HS-27A (cell line): ENCODE measurements around the gene CLEC4M.
"Not testable (repeated sequence)": the region's sequence is repeated elsewhere in the genome, so short reads cannot be mapped to it uniquely, and the experiment has no call there.

ENCODE experiments used
- DNase-seq: peaks from one replicate; pipeline ENCODE4 v3.0.0-alpha.2; 2012; ENCODE audit warnings: low read depth, missing footprints

Gene CLEC4M

DNA sequence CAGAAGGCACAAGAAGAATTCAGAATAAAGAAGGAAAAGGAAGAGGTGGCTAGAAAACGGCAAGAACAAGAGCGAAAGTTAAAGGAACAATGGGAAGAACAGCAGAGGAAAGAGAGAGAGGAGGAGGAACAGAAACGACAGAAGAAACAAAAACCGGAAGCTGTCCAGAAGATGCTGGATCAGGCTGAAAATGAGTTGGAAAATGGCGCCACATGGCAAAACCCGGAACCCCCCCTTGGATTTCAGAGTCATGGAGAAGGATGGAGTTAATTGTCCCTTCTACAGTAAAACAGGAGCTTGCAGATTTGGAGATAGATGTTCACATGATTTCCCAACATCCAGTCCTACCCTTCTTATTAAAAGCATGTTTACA lies 22.4 kb upstream of the CLEC4M start:
- DNase-seq: no peak

DNA sequence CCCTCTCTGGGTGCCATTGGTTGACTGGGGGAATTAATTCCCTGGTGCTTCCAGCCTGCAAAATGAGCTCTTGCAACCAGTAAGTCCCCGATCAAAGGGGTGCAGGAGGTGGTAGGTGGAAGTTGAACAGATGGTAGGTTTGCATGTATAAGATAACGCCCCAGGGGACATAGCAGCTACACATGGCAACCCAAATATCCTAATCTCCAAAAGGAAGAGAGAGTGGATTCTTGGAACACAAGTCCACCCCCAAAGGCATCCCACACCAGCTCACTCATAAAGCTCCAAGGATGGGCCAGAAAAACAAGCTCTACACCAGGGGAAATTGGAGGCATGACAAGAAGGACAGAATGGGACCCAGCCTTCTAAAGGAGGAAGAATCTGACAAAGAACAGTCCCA lies 20.5 kb upstream of the CLEC4M start:
- DNase-seq: no peak

DNA sequence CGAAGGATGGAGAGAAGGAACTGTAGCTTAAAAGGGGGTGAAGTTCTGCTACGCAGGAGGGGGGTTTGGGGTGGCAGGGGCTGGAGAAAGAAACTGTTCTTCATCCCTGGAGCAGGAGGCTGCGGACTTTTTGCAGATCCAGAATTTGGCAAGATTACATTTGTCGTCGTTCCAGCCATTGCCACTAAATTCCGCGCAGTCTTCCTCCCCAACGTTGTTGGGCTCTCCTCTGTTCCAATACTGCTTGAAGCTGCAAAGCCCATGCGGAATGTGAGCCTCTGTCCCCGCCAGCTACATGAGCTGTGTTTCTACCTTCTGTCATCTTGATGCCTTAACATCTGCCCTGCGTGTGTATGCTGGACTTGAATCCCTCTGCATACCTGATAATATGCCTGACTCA lies 20.1 kb upstream of the CLEC4M start:
- DNase-seq: no peak

DNA sequence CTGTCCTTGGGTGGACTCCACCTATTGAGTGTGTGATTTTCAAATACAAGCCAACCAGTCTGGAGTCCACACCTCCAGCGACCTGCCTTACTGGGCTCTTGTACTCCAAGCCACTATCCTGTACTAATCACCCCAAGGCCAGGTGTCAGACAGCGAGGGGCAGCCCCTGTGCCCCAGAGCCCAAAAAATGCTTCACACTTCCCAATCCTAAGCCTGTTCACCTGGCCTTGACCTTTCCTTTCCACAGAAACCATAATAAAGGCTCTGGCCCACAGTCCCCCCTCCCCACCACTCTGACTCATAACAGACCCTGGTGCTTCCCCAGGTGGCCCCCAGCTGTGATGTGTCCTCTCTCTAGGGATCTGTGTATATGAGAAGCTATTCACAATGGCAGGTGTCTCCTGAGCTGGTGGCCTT lies 19.6 kb upstream of the CLEC4M start:
- no peak for DNase-seq

GRCh38 chr19:7744199-7744786 lies 18.8 kb upstream of the CLEC4M start:
- no peak for DNase-seq

- no peak for DNase-seq
Observed at GRCh38 chr19:7744871-7745650, 18.0 kb upstream of the CLEC4M start.

DNA sequence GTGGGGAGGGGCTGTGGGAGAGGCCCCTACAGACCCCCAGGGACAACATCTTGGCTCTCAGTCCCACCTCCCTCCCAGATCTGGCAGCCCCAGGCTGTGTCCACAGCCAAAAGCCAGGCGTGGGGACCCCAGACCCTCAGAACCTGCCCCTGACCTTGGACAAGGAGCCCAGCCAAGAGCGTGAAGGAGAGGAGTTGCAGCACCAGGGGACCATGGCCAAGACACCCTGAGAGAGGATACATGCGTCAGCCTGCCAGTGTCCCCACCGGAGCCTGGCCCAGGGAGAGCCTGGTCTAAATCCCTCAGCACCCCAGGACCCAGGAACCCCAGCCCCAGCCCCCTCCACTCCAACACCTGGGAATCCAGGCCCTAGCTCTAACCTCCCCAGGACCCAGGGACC lies 16.7 kb upstream of the CLEC4M start:
- DNase-seq: not testable (repeated sequence)

DNA sequence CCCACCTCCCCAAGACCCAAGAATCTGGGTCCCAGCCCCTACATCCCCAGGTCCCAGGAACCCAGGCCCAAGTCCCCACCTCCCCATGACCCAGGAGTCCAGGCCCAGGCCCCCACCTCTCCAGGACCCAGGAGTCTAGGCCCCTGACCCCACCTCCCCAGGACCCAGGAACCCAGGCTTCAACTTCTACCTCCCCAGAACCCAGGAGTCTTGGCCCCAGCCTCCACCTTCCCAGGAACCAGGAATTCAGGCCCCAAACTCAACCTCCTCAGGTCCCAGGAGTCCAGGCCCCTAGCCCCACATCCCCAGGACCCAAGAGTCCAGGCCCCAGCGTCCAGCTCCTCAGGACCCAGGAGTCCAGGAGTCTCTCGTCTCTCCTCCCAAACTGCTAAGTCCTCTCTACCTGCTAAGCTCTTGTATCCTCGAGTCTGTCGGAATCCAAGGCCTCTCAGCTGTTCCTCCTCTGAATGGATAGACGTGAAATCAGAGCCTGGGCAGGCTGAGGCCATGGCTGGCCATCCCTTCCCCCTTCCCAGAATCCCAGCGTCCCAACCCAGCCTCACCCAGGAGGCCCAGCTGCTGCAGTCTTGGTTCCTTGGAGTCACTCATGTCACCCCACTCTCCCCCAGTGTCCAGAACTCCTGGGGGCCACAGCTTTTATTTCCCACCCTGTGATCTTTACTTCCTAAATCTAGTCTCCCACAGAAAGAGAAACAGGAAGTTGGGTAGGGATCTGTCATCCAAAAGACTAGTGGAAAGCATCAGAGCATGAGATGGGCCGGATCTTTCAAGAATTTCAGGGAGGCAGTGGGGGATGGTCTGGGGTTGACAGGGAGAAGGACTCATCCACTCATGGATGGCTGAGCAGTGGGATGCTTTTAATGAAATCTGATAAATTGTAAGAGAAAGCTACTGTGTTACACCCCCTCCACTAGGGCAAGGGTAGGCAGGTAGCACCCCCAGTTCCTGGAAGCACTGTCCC lies 15.8 kb upstream of the CLEC4M start, which contains the start of gene CD209:
Gene CD209 (minus strand): TSS at position 632 of the 982 bp plus-strand sequence. CDS start 23 bp downstream, at position 609.
- no peak for DNase-seq

GRCh38 chr19:7748171-7748570 lies 14.9 kb upstream of the CLEC4M start:
- DNase-seq: no peak

- no peak for DNase-seq
Observed at GRCh38 chr19:7748756-7749155, 14.3 kb upstream of the CLEC4M start.

- DNase-seq: no peak
Observed at GRCh38 chr19:7751157-7751783, 11.8 kb upstream of the CLEC4M start.

GRCh38 chr19:7756258-7756657 lies 6.8 kb upstream of the CLEC4M start:
- no peak for DNase-seq

DNA sequence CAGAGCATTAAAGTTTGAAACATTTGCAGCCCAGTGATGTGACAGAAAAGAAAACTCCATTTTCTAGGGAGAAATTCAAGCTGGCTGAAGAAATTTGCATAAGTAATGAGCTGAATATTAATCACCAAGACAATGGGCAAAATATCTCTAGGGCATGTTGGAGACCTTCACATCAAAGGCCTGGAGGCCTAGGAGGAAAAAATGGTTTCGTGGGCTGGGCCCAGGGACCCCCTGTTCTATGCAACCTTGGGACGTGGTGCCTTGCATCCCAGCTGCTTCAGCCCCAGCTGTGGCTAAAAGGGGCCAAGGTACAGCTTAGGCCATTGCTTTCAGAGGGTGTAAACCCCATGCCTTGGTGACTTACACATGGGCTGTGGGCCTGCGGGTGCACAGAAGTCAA lies 5.7 kb upstream of the CLEC4M start:
- DNase-seq: no peak

GRCh38 chr19:7759156-7759555 lies 3.9 kb upstream of the CLEC4M start:
- no peak for DNase-seq

DNA sequence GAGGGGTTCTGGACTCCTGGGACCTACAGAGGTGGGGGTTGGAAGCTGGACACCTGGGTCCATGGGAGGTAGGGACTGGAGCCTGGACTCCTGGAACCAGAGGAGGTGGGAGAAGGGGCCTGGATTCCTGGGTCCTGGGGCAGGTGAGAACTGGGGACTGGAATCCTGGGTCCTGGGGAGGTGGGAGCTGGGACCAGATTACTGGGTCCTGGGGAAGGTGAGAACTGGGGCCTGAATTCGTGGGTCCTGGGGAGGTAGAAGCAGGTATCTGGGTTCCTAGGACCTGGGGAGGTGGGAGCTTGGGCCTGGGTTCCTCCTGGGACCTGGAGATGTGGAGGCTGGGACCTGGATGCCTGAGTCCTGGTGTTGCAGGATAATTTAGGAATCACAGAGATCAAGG lies 653 bp downstream of the CLEC4M start:
- DNase-seq: no peak

- not testable (repeated sequence) for DNase-seq
Observed at GRCh38 chr19:7764157-7764556, 1.1 kb downstream of the CLEC4M start.

DNA sequence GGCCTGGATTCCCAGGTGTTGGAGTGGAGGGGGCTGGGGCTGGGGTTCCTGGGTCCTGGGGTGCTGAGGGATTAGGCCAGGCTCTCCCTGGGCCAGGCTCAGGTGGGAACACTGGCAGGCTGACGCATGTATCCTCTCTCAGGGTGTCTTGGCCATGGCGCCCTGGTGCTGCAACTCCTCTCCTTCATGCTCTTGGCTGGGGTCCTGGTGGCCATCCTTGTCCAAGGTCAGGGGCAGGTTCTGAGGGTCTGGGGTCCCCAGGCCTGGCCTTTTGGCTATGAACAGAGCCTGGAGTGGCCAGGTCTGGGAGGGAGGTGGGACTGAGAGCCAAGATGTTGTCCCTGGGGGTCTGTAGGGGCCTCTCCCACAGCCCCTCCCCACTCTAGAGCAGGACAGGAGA lies 2.0 kb downstream of the CLEC4M start:
- DNase-seq: not testable (repeated sequence)

GRCh38 chr19:7766535-7766934 lies 3.5 kb downstream of the CLEC4M start:
- DNase-seq: no peak

GRCh38 chr19:7767487-7767886 lies 4.4 kb downstream of the CLEC4M start:
- DNase-seq: no peak

- no peak for DNase-seq
Observed at GRCh38 chr19:7769171-7769570, 6.1 kb downstream of the CLEC4M start.

DNA sequence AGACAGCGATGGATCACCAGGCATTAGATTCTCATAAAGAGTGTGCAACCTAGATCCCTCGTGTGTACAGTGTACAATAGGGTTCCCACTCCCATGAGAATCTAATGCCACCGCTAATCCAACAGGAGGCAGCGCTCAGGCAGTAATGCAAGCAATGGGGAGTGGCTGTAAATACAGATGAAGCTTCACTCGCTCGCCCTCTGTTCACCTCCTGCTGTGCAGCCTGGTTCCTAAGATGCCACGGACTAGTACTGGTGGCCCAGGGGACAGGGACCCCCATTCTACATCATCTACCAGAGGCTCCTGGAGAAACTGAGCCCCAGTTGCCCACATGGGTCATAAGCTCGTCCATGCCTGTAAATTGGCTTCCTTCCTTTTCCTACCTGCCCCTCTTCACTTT lies 8.0 kb downstream of the CLEC4M start:
- DNase-seq: no peak

- DNase-seq: no peak
Observed at GRCh38 chr19:7772752-7773291, 9.8 kb downstream of the CLEC4M start.
